HG02798 (cell line): Measurements from ENCODE around the gene TBC1D17.

ENCODE experiments used
- ATAC-seq: cut with Tn5 transposase; IDR thresholded peaks from one replicate; pipeline ENCODE4 v1.9.1; 2021; ENCODE audit warnings: mild to moderate bottlenecking; ENCODE audit not compliant: unreplicated experiment, poor library complexity

TBC1D17 gene

GRCh38 chr19:49931293-49932040, 54.0 kb downstream of the TBC1D17 start:
- ATAC-seq: no peak

GRCh38 chr19:49932041-49932451, 54.5 kb downstream of the TBC1D17 start:
- no peak for ATAC-seq

GRCh38 chr19:49932731-49933131, 55.2 kb downstream of the TBC1D17 start:
- no peak for ATAC-seq

- ATAC-seq: no peak
Observed at GRCh38 chr19:49933643-49934042, 56.1 kb downstream of the TBC1D17 start.

- no peak for ATAC-seq
Observed at GRCh38 chr19:49936549-49936948, 59.0 kb downstream of the TBC1D17 start.

- peak; percentile 34 for ATAC-seq
Observed at GRCh38 chr19:49937750-49938381, 60.4 kb downstream of the TBC1D17 start.
